ENCODE data around the gene MFSD1.

DNA sequence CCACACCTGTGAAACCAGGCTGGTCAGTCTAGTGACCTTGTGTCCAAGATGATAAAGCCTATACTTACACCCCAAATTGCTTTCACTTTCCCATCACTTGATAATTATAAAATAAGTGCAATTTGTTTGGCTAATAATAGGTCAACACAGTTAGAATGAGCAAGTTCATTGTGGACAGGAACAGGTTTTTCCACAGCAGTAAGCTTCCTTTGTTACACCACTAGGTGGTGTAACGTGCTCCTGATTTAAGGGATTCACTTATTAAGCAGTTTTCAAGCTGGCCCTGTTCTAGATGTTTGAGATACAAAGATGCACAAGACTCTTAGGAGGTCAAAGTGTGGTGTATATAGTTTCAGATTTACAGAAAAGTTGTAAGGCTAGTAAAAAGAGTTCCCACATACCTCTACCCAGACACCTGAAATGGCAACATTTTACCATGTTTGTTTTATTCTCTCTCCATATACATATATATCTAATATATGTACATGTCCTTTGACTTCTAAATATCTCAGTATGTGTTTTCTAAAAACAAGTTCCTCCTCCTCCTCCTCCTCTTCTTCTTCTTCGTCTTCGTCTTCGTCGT, 6.8 kb upstream of the MFSD1 start:
- TF ChIP-seq POLR2AphosphoS5 (IDR thresholded peaks at IDR 0.05) (no peak), POLR2A (IDR thresholded peaks at IDR 0.05) (no peak)
- TF ChIP-seq, protein P1, sequence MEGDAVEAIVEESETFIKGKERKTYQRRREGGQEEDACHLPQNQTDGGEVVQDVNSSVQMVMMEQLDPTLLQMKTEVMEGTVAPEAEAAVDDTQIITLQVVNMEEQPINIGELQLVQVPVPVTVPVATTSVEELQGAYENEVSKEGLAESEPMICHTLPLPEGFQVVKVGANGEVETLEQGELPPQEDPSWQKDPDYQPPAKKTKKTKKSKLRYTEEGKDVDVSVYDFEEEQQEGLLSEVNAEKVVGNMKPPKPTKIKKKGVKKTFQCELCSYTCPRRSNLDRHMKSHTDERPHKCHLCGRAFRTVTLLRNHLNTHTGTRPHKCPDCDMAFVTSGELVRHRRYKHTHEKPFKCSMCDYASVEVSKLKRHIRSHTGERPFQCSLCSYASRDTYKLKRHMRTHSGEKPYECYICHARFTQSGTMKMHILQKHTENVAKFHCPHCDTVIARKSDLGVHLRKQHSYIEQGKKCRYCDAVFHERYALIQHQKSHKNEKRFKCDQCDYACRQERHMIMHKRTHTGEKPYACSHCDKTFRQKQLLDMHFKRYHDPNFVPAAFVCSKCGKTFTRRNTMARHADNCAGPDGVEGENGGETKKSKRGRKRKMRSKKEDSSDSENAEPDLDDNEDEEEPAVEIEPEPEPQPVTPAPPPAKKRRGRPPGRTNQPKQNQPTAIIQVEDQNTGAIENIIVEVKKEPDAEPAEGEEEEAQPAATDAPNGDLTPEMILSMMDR (IDR thresholded peaks at IDR 0.05): peak; percentile 33 to 60 (median 49)

Measured in upper lobe of left lung (tissue), 4 donors.